ENCODE measurements around the gene EPDR1.

EPDR1 gene

DNA sequence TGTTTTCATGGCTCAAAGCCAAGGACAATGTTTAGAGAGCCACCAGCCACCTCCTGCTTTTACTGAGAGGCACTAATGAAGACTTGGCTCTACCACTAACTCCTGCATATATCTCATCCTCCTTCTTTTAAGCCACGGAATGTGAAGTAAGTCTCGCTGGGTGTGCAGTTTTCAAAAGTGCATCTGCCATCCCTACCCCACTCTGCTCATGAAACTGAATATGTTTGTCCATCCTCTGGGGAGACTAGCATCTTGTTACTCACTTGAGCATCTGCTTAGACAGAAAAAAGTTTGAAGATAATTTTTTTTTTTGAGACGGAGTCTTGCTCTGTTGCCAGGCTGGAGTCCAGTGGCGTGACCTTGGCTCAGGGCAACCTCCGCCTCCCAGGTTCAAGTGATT, 40.8 kb downstream of the EPDR1 start:
- H3K36me3 Mint-ChIP-seq (ENCODE audit: insufficient read depth), result peaks cover 2% of the 10 kb centered on the region
- DNase-seq (ENCODE audit: low spot score in 2 of 2) (no peak), ATAC-seq (replicated peaks; ENCODE audit: extremely low read depth, poor library complexity, severe bottlenecking) (no peak)
- peaks cover 15% of the 10 kb centered on the region for H3K27me3 Mint-ChIP-seq
- no peaks in the 10 kb centered on the region for H3K4me1 Mint-ChIP-seq
- no peaks in the 10 kb centered on the region for H3K9me3 Mint-ChIP-seq
- H3K4me3 Mint-ChIP-seq, result no peak overlapping the region
- H3K27ac Mint-ChIP-seq (ENCODE audit: low read depth), result no peak overlapping the region

DNA sequence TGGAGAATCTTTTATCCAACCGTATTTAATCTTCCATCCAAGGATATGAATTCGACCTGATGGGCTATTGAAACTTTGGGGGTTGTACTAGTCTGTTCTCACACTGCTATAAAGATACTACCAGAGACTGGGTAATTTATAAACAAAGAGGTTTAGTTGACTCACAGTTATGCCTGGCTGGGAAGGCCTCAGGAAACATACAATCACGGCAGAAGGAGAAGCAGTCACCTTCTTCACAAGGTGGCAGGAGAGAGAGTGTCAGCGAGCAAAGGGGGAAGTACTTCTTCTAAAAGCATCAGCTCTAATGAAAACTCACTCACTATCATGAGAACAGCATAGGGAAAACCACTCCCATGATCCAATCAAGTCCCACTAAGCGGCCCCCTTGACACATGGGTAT, 43.8 kb downstream of the EPDR1 start:
- Mint-ChIP-seq H3K4me1 (no peaks in the 10 kb centered on the region), H3K36me3 (ENCODE audit: insufficient read depth) (peaks cover 2% of the 10 kb centered on the region), H3K27ac (ENCODE audit: low read depth) (no peak overlapping the region), H3K9me3 (no peaks in the 10 kb centered on the region), H3K4me3 (no peak overlapping the region), H3K27me3 (peaks cover 13% of the 10 kb centered on the region)
- no peak for ATAC-seq (replicated peaks; ENCODE audit: extremely low read depth, poor library complexity, severe bottlenecking)
- DNase-seq (ENCODE audit: low spot score in 2 of 2), result no peak

DNA sequence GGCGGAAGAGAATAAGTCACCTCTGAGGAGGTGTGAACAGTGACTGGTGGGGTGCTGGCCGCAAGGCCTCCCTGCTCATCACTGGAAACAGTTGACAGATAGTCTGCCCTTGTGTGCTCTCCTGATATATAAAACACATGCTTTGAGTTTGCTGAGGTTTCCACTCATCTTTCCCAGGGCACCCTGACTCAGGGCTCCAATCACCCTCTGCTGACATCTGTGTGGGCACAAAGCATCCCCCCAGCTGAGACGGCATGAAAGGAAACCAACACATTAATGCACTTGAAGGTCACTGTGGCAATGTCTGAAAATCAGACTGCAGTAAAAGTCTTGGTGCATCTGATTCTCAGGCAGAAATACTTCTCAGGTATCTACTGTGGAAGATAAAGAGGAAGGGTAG, 49.8 kb downstream of the EPDR1 start:
- H3K27me3 Mint-ChIP-seq, result peaks cover 18% of the 10 kb centered on the region
- no peak overlapping the region for H3K4me3 Mint-ChIP-seq
- DNase-seq (ENCODE audit: low spot score in 2 of 2), result no peak
- no peak for ATAC-seq (replicated peaks; ENCODE audit: extremely low read depth, poor library complexity, severe bottlenecking)
- H3K9me3 Mint-ChIP-seq, result no peaks in the 10 kb centered on the region
- no peaks in the 10 kb centered on the region for H3K36me3 Mint-ChIP-seq (ENCODE audit: insufficient read depth)
- H3K27ac Mint-ChIP-seq (ENCODE audit: low read depth), result no peak overlapping the region
- H3K4me1 Mint-ChIP-seq, result no peaks in the 10 kb centered on the region

DNA sequence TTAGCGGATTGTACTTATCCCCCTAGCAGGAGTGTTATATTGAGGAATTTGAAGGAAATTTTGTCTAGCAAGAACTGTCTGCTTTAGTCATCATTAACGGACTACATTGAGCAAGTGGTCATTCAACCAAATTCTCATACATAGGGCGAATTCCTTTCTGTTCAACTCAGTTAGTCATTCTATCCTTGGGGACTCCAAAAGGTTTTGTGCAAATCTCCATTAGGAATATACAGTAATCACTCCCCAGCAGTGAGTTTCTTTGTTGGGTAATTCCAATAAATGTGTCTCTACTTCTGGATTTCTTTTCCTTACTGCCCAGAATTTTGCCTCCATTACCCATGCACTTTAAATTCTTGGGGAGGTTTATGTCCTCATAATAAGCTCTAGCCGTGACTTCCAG, 51.1 kb downstream of the EPDR1 start:
- Mint-ChIP-seq H3K4me1 (no peaks in the 10 kb centered on the region), H3K9me3 (no peaks in the 10 kb centered on the region), H3K27me3 (peaks cover 18% of the 10 kb centered on the region), H3K36me3 (ENCODE audit: insufficient read depth) (no peaks in the 10 kb centered on the region), H3K4me3 (no peak overlapping the region), H3K27ac (ENCODE audit: low read depth) (no peak overlapping the region)
- no peak for ATAC-seq (replicated peaks; ENCODE audit: extremely low read depth, poor library complexity, severe bottlenecking)
- no peak for DNase-seq (ENCODE audit: low spot score in 2 of 2)

DNA sequence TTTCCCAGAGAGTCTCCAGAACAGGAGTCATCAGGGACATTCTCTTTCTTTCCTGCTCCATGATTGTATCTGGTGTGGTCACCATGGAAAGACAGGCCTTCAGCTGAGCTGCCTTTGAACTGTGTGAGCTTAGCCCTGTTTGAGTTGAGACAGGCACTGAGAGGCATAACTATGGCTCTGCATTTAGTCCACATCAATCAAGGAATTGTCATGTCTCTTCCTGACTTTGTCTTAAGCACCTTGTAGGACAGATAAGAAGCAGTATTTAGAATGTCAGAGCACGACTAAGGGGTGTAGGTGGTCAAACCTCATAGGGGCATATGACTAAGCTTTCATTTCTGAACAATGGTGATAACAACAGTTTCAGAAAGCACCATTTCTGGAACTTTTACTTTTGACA, 53.5 kb downstream of the EPDR1 start:
- Mint-ChIP-seq H3K4me1 (no peaks in the 10 kb centered on the region), H3K9me3 (no peaks in the 10 kb centered on the region), H3K36me3 (ENCODE audit: insufficient read depth) (no peaks in the 10 kb centered on the region), H3K27ac (ENCODE audit: low read depth) (no peak overlapping the region), H3K27me3 (peaks cover 28% of the 10 kb centered on the region), H3K4me3 (no peak overlapping the region)
- no peak for ATAC-seq (replicated peaks; ENCODE audit: extremely low read depth, poor library complexity, severe bottlenecking)
- DNase-seq (ENCODE audit: low spot score in 2 of 2), result no peak

DNA sequence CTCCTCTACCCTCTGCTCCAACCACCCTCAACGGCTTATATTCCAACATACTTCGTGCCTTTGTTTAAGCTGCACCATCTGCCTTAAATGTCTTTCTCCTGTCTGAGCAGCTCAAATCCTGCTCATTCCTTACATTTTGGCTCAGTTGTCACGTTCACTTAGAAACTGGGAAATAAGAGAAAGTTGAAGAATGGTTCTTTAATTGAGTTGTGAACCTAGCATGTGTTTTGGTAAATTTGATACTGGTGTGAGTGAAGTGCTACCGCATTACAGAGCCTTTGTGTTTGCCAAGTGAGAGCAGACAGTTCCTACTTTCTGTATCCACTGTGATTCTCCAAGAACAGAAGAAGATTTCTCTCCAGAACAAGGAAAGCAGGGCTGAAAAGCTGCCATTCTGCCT, 54.3 kb downstream of the EPDR1 start:
- Mint-ChIP-seq H3K9me3 (no peaks in the 10 kb centered on the region), H3K4me1 (no peaks in the 10 kb centered on the region), H3K4me3 (no peak overlapping the region), H3K36me3 (ENCODE audit: insufficient read depth) (no peaks in the 10 kb centered on the region), H3K27me3 (peaks cover 32% of the 10 kb centered on the region), H3K27ac (ENCODE audit: low read depth) (no peak overlapping the region)
- no peak for ATAC-seq (replicated peaks; ENCODE audit: extremely low read depth, poor library complexity, severe bottlenecking)
- no peak for DNase-seq (ENCODE audit: low spot score in 2 of 2)

DNA sequence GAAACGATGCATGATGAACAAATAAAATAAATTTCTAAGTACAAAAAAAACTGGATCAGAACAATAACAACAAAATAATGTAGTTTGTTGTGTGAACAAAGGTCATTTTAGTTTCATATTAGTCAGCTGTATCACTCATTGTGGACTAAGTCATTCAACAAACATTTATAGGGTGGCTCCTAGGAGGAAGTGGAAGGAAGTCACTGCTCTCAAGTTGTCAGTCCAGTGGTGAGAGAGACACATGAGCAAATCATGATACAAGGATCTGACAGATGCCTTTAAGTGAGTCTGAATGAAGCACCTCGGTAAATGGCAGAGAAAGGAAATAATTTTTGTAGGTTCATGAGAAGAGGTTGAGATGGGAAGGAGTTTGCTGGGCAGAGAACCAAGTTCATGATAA, 56.8 kb downstream of the EPDR1 start:
- no peak overlapping the region for H3K4me3 Mint-ChIP-seq
- H3K9me3 Mint-ChIP-seq, result no peaks in the 10 kb centered on the region
- ATAC-seq (replicated peaks; ENCODE audit: extremely low read depth, poor library complexity, severe bottlenecking) (no peak), DNase-seq (ENCODE audit: low spot score in 2 of 2) (no peak)
- H3K27ac Mint-ChIP-seq (ENCODE audit: low read depth), result no peak overlapping the region
- peaks cover 30% of the 10 kb centered on the region for H3K27me3 Mint-ChIP-seq
- no peaks in the 10 kb centered on the region for H3K4me1 Mint-ChIP-seq
- H3K36me3 Mint-ChIP-seq (ENCODE audit: insufficient read depth), result no peaks in the 10 kb centered on the region

DNA sequence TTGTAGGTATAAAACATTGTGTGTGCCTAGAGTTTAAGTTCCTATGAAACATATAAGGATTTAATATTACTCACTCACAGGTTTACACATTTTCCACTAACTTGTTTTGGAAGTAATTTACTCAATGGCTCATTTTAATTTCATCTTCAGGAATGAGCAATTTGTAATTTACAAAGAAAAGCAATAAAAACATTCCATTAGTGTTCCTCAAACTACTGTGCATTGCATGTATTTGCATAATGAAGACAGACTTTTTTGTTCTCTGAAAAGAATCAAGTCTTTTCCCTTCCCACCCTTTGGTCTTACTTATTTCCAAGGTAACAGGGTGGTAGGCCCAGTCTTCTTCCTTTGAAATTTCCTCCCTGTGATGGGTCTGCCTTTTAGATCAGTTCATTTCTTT, 61.2 kb downstream of the EPDR1 start:
- H3K36me3 Mint-ChIP-seq (ENCODE audit: insufficient read depth), result peaks cover 1% of the 10 kb centered on the region
- H3K4me1 Mint-ChIP-seq, result no peaks in the 10 kb centered on the region
- H3K27me3 Mint-ChIP-seq, result peaks cover 34% of the 10 kb centered on the region
- H3K9me3 Mint-ChIP-seq, result no peaks in the 10 kb centered on the region
- H3K4me3 Mint-ChIP-seq, result no peak overlapping the region
- no peak overlapping the region for H3K27ac Mint-ChIP-seq (ENCODE audit: low read depth)
- no peak for ATAC-seq (replicated peaks; ENCODE audit: extremely low read depth, poor library complexity, severe bottlenecking)
- no peak for DNase-seq (ENCODE audit: low spot score in 2 of 2)

DNA sequence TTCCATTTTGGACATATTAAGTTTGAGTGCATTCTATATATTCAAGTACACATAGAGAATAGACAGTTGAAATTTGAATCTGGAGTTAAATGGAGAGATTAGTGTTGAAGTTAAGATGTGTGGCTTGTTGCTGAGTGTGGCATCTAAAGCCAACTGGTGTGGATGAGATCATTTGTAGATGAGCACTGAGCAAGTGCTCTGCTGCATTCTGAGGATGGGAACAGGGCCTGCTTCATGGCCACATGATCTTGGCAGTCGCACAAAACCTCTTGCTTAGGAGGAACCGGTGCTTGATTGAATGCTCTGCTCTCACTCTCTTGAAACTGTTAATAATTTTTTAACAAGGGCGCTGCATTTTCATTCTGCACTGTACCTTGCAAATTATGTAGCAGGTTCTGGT, 62.0 kb downstream of the EPDR1 start:
- no peaks in the 10 kb centered on the region for H3K9me3 Mint-ChIP-seq
- no peak overlapping the region for H3K4me3 Mint-ChIP-seq
- H3K27me3 Mint-ChIP-seq, result peaks cover 39% of the 10 kb centered on the region
- H3K27ac Mint-ChIP-seq (ENCODE audit: low read depth), result no peak overlapping the region
- ATAC-seq (replicated peaks; ENCODE audit: extremely low read depth, poor library complexity, severe bottlenecking) (no peak), DNase-seq (ENCODE audit: low spot score in 2 of 2) (no peak)
- H3K36me3 Mint-ChIP-seq (ENCODE audit: insufficient read depth), result peaks cover 1% of the 10 kb centered on the region
- H3K4me1 Mint-ChIP-seq, result no peaks in the 10 kb centered on the region

DNA sequence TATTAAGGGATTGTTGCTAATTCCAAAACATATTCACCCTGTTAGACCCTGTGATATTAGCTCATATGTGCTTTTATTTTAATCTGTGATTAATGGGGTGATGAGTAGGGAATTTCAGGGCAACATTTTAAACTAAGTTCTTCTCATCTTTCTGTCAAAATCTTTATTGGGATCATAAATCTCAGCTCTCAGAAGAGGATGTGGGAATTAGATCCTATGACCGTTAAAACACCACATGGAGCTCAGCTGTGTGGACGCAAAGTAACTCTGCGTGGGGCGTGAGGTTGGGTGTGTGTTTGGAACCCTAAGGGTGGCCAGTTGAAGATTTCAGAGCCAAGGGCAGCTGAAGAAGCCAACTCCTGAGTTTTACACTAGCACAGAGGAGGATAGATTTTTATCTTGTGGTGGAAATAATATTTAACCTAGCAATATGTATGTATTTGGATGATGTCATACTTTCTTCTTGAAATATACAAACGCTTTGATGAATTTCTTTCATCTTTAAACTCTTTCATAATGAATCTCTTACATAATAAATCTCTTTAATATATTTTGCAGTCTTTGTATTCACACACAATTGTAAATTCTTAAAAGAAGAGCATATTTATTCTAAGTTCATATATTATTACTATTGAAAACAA, 64.4 kb downstream of the EPDR1 start:
- Mint-ChIP-seq H3K4me1 (no peaks in the 10 kb centered on the region), H3K4me3 (no peak overlapping the region), H3K27me3 (peaks cover 39% of the 10 kb centered on the region), H3K9me3 (no peaks in the 10 kb centered on the region), H3K27ac (ENCODE audit: low read depth) (no peak overlapping the region), H3K36me3 (ENCODE audit: insufficient read depth) (peaks cover 1% of the 10 kb centered on the region)
- ATAC-seq (replicated peaks; ENCODE audit: extremely low read depth, poor library complexity, severe bottlenecking) (no peak), DNase-seq (ENCODE audit: low spot score in 2 of 2) (no peak)

DNA sequence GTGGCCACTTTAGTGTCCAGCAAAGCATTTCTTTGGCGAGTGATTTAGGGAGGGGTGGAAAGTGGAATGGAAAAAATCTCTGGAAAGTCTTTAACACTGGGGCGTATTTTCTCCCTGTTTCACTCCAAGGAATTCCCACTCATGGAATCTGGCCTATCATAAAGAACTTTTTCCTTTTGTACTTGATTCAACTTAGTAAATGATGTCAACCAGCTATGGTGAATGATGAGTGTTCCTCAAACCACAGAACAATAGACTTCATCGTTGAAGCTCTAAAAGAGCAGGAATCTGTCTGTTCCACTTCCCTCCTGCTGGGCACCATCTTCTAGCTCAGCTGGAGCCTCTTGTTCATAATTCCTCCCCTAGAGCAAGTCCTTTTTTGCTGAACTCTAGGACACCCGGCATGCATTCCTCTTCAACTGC, 66.5 kb downstream of the EPDR1 start:
- peaks cover 52% of the 10 kb centered on the region for H3K27me3 Mint-ChIP-seq
- H3K4me1 Mint-ChIP-seq, result no peaks in the 10 kb centered on the region
- H3K9me3 Mint-ChIP-seq, result no peaks in the 10 kb centered on the region
- no peak overlapping the region for H3K27ac Mint-ChIP-seq (ENCODE audit: low read depth)
- H3K36me3 Mint-ChIP-seq (ENCODE audit: insufficient read depth), result peaks cover 1% of the 10 kb centered on the region
- DNase-seq (ENCODE audit: low spot score in 2 of 2) (no peak), ATAC-seq (replicated peaks; ENCODE audit: extremely low read depth, poor library complexity, severe bottlenecking) (no peak)
- H3K4me3 Mint-ChIP-seq, result no peak overlapping the region

DNA sequence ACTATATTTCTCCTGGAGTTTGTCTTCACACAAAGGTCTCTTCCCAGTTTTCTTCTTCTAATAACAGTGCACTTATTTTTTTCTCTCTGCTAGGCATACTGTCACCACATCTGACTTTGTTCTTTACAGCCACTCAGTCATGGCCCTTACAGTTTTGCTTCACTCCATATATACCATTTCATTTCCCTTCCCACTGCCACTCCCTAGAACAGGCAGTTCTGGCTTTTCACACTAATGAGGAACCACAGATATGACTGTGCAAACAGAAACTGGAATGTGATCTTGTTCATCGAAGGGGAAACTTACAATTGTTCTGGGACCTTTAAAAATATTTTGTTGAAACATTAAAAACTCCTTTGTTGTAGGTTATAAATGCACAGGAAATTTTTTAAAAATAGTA, 67.3 kb downstream of the EPDR1 start:
- no peak overlapping the region for H3K4me3 Mint-ChIP-seq
- no peak for ATAC-seq (replicated peaks; ENCODE audit: extremely low read depth, poor library complexity, severe bottlenecking)
- H3K9me3 Mint-ChIP-seq, result no peaks in the 10 kb centered on the region
- peaks cover 1% of the 10 kb centered on the region for H3K36me3 Mint-ChIP-seq (ENCODE audit: insufficient read depth)
- no peaks in the 10 kb centered on the region for H3K4me1 Mint-ChIP-seq
- H3K27me3 Mint-ChIP-seq, result peaks cover 53% of the 10 kb centered on the region
- H3K27ac Mint-ChIP-seq (ENCODE audit: low read depth), result no peak overlapping the region
- no peak for DNase-seq (ENCODE audit: low spot score in 2 of 2)

DNA sequence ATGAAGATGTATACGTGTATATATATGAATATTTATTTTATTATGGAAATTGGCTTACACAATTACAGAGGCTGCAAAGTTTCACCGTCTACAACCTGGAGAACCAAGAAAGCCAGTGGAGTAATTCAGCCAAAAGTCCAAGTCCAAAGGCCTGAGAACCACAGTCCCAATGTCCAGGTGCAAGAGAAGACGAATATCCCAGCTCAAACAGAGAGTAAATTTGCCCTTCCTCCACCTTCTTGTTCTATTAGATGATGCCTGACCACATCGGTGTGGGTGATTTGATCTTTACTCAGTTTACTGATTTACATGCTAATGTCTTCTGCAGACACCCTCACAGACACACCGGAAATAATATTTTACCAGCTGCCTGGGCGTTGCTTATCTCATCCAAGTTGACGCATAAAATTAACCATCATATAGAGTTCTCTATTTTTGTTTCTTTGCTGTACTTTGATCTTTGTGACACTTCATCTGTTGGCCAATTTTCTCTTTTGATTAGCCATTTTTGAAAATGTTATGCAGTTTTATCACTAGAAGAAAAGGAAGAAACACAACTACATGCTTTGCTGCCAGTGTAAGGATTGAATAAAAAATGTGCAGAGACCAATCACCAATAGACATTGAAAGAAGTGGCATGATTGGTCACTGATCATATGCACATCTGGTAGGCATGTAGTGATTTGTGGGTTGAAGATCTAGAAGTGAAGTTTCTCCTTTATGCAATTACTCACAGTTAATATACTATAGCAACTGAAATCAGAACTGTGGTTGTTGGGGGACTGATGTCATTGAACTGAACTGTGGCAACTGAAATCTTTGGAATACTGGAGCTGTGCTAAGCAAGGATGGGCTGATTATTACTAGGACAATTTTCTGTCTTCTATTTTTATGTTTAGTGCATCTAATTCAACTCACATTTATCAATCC, 68.5 kb downstream of the EPDR1 start:
- peaks cover under 1% of the 10 kb centered on the region for H3K36me3 Mint-ChIP-seq (ENCODE audit: insufficient read depth)
- H3K4me3 Mint-ChIP-seq, result no peak overlapping the region
- no peak for DNase-seq (ENCODE audit: low spot score in 2 of 2)
- H3K4me1 Mint-ChIP-seq, result no peaks in the 10 kb centered on the region
- no peak for ATAC-seq (replicated peaks; ENCODE audit: extremely low read depth, poor library complexity, severe bottlenecking)
- H3K27ac Mint-ChIP-seq (ENCODE audit: low read depth), result no peak overlapping the region
- peaks cover 43% of the 10 kb centered on the region for H3K27me3 Mint-ChIP-seq
- H3K9me3 Mint-ChIP-seq, result no peaks in the 10 kb centered on the region
